SK-N-SH (cell line): ENCODE measurements around the gene RPL27. TPM values are rescaled to one million over a fixed set of nuclear protein-coding genes. Genes with fewer than 3 reads are reported as not detected.
A peak's percentile ranks its signal among the peaks of the same experiment; 100 is the strongest.

Source experiments
- EP300 ChIP-seq, 2 experiments: IDR thresholded peaks; 2 replicates each; pipeline versions ENCODE4 v1.4.0 to v1.6.1; 2012; ENCODE audit warnings: borderline replicate concordance in 1 of 2, low read depth in 1 of 2, low read length in 1 of 2
- MEF2A ChIP-seq: IDR thresholded peaks from 2 replicates; pipeline ENCODE4 v1.4.0; 2012; ENCODE audit warnings: low read depth, borderline replicate concordance
- NFIC ChIP-seq: IDR thresholded peaks from 2 replicates; pipeline ENCODE4 v1.4.0; 2012; ENCODE audit warnings: borderline replicate concordance
- RAD21 ChIP-seq: IDR thresholded peaks from 2 replicates; pipeline ENCODE4 v1.6.1; 2012; ENCODE audit warnings: mild to moderate bottlenecking, low read length
- RCOR1 ChIP-seq: fragments of 150-350 bp; IDR thresholded peaks from 2 replicates; pipeline ENCODE4 v1.6.1; 2017; ENCODE audit warnings: antibody characterized with exemption, low read length
- REST ChIP-seq: IDR thresholded peaks from 2 replicates; pipeline ENCODE4 v1.6.1; 2012; ENCODE audit warnings: mild to moderate bottlenecking, low read depth, low read length, moderate library complexity
- SIN3A ChIP-seq: IDR thresholded peaks from 2 replicates; pipeline ENCODE4 v1.6.1; 2012; ENCODE audit warnings: low read depth, mild to moderate bottlenecking, low read length, moderate library complexity, borderline replicate concordance
- SMC3 ChIP-seq: IDR thresholded peaks from 2 replicates; pipeline ENCODE4 v1.6.1; 2012; ENCODE audit warnings: low read depth, low read length, improper control_type of control experiment
- TAF1 ChIP-seq: IDR thresholded peaks from 2 replicates; pipeline ENCODE4 v1.6.1; 2012; ENCODE audit warnings: low read depth, mild to moderate bottlenecking, low read length, moderate library complexity, borderline replicate concordance
- TCF12 ChIP-seq: IDR thresholded peaks from 2 replicates; pipeline ENCODE4 v1.4.0; 2012
- YY1 ChIP-seq: IDR thresholded peaks from 2 replicates; pipeline ENCODE4 v1.4.0; 2012; ENCODE audit warnings: low read depth, mild to moderate bottlenecking
- polyA plus RNA-seq, 3 experiments: library from polyadenylated mRNA; depleted of rRNA; stranded (reverse); fragments of >200 nt; gene quantifications; 2 replicates each; pipeline ENCODE4 v1.2.3, GENCODE V29; 2012
- TF ChIP-seq, protein P1 (sequence below): IDR thresholded peaks from 2 replicates; pipeline ENCODE4 v1.4.0; 2012; ENCODE audit warnings: low read depth, borderline replicate concordance
- TF ChIP-seq, protein P2 (sequence below): fragments of 200-600 bp; sonication (generic); IDR thresholded peaks from 2 replicates; pipeline ENCODE4 v1.6.1; 2017; ENCODE audit warnings: antibody characterized with exemption, mild to moderate bottlenecking, moderate library complexity
- TF ChIP-seq, protein P3 (sequence below): IDR thresholded peaks from 2 replicates; pipeline ENCODE4 v1.4.0; 2012; ENCODE audit warnings: low read depth

RPL27 gene
- polyA plus RNA-seq, 1 of the 3 experiments (the other 2 are of a cell fraction) = 6,383 TPM

DNA sequence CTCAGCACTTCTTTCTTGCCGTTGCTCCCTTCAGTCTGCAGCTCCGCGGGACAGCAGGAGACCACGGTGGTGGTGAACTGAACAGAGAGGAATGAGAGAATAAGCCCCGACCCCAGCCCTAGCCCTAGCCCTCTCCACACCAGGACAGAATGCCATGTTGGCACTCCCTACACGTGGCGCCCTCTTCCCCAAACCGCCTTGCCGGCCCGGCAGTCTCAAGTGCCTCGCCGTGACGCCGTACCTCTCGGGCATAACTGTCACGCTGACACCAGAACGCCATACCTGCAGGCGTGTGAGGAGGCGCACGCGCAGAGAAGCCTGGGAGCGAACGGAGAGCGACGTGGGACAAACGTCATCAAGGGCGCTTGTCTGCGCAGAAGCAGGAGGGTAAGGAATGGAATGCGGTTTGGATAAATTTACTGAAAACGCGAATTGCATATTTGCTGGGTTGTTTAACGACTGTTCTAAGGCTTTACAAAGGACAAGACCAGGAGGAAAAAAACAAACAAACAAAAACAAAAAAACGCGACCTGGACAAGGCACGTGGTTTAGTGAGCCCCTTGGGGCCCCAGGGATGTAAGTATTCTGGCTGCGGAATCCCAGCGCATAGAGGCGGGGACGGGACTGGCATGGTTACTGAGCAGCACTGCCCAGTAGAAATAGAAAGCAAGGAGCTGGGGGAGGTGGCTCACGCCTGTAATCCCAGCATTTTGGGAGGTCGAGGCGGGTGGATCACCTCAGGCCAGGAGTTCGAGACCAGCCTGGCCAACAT is 33.9 kb upstream of the RPL27 start, which contains the start of gene AARSD1 (continued):
- TF ChIP-seq TAF1 (no peak), MEF2A (no peak), NFIC (no peak), YY1 (peak; percentile 91), EP300 (IDR thresholded peaks at IDR 0.05; ENCODE audit: borderline replicate concordance in 1 of 2, low read depth in 1 of 2, low read length in 1 of 2) (no peak; a peak in 1 of 4 replicates), RAD21 (no peak), REST (0 out of 2 replicates have a peak, but pooled peaks have one; percentile 28), TCF12 (no peak), RCOR1 (no peak), SIN3A (peak; percentile 95), SMC3 (no peak)
- TF ChIP-seq, protein P1, sequence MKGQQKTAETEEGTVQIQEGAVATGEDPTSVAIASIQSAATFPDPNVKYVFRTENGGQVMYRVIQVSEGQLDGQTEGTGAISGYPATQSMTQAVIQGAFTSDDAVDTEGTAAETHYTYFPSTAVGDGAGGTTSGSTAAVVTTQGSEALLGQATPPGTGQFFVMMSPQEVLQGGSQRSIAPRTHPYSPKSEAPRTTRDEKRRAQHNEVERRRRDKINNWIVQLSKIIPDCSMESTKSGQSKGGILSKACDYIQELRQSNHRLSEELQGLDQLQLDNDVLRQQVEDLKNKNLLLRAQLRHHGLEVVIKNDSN = no peak
- TF ChIP-seq, protein P2, sequence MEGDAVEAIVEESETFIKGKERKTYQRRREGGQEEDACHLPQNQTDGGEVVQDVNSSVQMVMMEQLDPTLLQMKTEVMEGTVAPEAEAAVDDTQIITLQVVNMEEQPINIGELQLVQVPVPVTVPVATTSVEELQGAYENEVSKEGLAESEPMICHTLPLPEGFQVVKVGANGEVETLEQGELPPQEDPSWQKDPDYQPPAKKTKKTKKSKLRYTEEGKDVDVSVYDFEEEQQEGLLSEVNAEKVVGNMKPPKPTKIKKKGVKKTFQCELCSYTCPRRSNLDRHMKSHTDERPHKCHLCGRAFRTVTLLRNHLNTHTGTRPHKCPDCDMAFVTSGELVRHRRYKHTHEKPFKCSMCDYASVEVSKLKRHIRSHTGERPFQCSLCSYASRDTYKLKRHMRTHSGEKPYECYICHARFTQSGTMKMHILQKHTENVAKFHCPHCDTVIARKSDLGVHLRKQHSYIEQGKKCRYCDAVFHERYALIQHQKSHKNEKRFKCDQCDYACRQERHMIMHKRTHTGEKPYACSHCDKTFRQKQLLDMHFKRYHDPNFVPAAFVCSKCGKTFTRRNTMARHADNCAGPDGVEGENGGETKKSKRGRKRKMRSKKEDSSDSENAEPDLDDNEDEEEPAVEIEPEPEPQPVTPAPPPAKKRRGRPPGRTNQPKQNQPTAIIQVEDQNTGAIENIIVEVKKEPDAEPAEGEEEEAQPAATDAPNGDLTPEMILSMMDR = no peak
- TF ChIP-seq, protein P3, sequence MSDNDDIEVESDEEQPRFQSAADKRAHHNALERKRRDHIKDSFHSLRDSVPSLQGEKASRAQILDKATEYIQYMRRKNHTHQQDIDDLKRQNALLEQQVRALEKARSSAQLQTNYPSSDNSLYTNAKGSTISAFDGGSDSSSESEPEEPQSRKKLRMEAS = peak; percentile 95
